Panc1 (cell line): ENCODE measurements around the gene DLGAP1. TPM values are rescaled to one million over a fixed set of nuclear protein-coding genes. Genes with fewer than 3 reads are reported as not detected.

Experiments
- ATAC-seq: fragments of 200-7000 bp; cut with Tn5 transposase; 2 replicates; pipeline ENCODE4 v1.9.1; 2020; ENCODE audit warnings: mild to moderate bottlenecking, moderate library complexity
- BruUV-seq: library from RNA; stranded (reverse); fragments of 400-500 nt; replicated peaks from 2 replicates; lab custom pipeline; 2021; lab: Mats Ljungman, UMichigan
- CTCF ChIA-PET: fragments of 300-600 bp; sonication (Branson Sonifier 250); formaldehyde crosslinking; loops from one replicate; lab custom pipeline; 2022; ENCODE audit warnings: antibody characterized with exemption; lab: Charles Lee
- POLR2A ChIA-PET: fragments of 300-600 bp; sonication (Branson Sonifier 250); formaldehyde crosslinking; loops from one replicate; lab custom pipeline; 2022; ENCODE audit warnings: antibody characterized with exemption; lab: Charles Lee
- DNase-seq: peaks from one replicate; pipeline ENCODE4 v3.0.0-alpha.2; 2010; ENCODE audit warnings: low read depth, low spot score
- H3K27ac ChIP-seq: 2 replicates; pipeline ENCODE4 v1.5.1; 2011; ENCODE audit warnings: mild to moderate bottlenecking, low read length, inconsistent platforms
- H3K27me3 ChIP-seq: fragments of 200-500 bp; sonication (Bioruptor generic); 2 replicates; pipeline ENCODE4 v1.6.0; 2014; ENCODE audit warnings: low read length, inconsistent platforms; ENCODE audit not compliant: control insufficient read depth, insufficient read depth
- H3K36me3 ChIP-seq: fragments of 200-500 bp; sonication (Bioruptor generic); 2 replicates; pipeline ENCODE4 v1.5.1; 2014; ENCODE audit warnings: inconsistent platforms, mild to moderate bottlenecking, low read length, moderate library complexity; ENCODE audit not compliant: control insufficient read depth, insufficient read depth
- H3K4me1 ChIP-seq: 2 replicates; pipeline ENCODE4 v1.5.1; 2011; ENCODE audit warnings: inconsistent platforms, mild to moderate bottlenecking, low read length, moderate library complexity; ENCODE audit not compliant: control insufficient read depth, insufficient read depth
- H3K4me3 ChIP-seq, 2 experiments: 2 replicates each; pipeline ENCODE4 v1.5.1; 2011 to 2012; ENCODE audit warnings: low read depth in 2 of 2, low read length in 2 of 2, mild to moderate bottlenecking in 2 of 2, inconsistent platforms in 1 of 2, moderate library complexity in 1 of 2
- H3K9me3 ChIP-seq: fragments of 200-500 bp; sonication (Bioruptor generic); 2 replicates; pipeline ENCODE4 v1.5.1; 2014; ENCODE audit warnings: low read depth, mild to moderate bottlenecking, inconsistent platforms, low read length, moderate library complexity; ENCODE audit not compliant: control insufficient read depth, insufficient read depth
- CTCF ChIP-seq: fragments of 450-650 bp; IDR thresholded peaks from 2 replicates; pipeline ENCODE4 v1.5.1; 2017; ENCODE audit warnings: mild to moderate bottlenecking
- POLR2AphosphoS5 ChIP-seq: IDR thresholded peaks from 2 replicates; pipeline ENCODE4 v1.6.1; 2012; ENCODE audit warnings: mild to moderate bottlenecking, low read depth, low read length, moderate library complexity
- SIN3A ChIP-seq: IDR thresholded peaks from 2 replicates; pipeline ENCODE4 v1.6.1; 2012; ENCODE audit warnings: low read depth, mild to moderate bottlenecking, low read length, moderate library complexity, borderline replicate concordance; ENCODE audit not compliant: insufficient read depth
- TCF7L2 ChIP-seq: IDR thresholded peaks from 2 replicates; pipeline ENCODE4 v1.6.1; 2011; ENCODE audit warnings: mild to moderate bottlenecking, low read depth, low read length, inconsistent platforms
- in situ Hi-C: cut with HindIII; loops from 2 replicates; pipeline ENCODE4 v1.10.0; 2016; ENCODE audit warnings: low sequenced_read_pairs, low pct_unique_long_range_greater_than_20kb
- intact Hi-C: fragments of 100-400 bp; cut with micrococcal nuclease; formaldehyde crosslinking; loops from one replicate; pipeline ENCODE4 v1.10.0; 2022; ENCODE audit not compliant: unreplicated experiment
- total RNA-seq: library from RNA; stranded (reverse); gene quantifications from one replicate; pipeline ENCODE4 v1.2.1, GENCODE V29; 2021; ENCODE audit not compliant: unreplicated experiment
- TF ChIP-seq, protein P1 (sequence below), 2 experiments: IDR thresholded peaks; 2 replicates each; pipeline ENCODE4 v1.6.1; 2011 to 2012; ENCODE audit warnings: low read depth in 2 of 2, control low read depth in 1 of 2, low read length in 1 of 2, mild to moderate bottlenecking in 1 of 2, moderate library complexity in 1 of 2; ENCODE audit not compliant: insufficient read depth in 1 of 2

The DLGAP1 gene
- total RNA-seq, 1 experiment from 2014 or later = 1.8 TPM

GRCh38 chr18:3993941-3994687 lies 461.0 kb downstream of the DLGAP1 start:
- CTCF ChIA-PET = interaction anchor here (0.5 kb wide), 1 partner anchor 9 kb away, joined by 4 read pairs; no protein-coding TSS in a partner anchor
- Histone ChIP-seq H3K9me3 (no peaks in the 10 kb centered on the region), H3K36me3 (no peaks in the 10 kb centered on the region), H3K27ac (peak overlapping the region; percentile 9; the same call in 1 of the 2 replicates), H3K4me1 (peaks cover 7% of the 10 kb centered on the region; the same call in 1 of the 2 replicates), H3K27me3 (no peaks in the 10 kb centered on the region), H3K4me3 (no peak overlapping the region)
- TF ChIP-seq POLR2AphosphoS5 = no peak
- TF ChIP-seq SIN3A = no peak
- TF ChIP-seq, protein P1, sequence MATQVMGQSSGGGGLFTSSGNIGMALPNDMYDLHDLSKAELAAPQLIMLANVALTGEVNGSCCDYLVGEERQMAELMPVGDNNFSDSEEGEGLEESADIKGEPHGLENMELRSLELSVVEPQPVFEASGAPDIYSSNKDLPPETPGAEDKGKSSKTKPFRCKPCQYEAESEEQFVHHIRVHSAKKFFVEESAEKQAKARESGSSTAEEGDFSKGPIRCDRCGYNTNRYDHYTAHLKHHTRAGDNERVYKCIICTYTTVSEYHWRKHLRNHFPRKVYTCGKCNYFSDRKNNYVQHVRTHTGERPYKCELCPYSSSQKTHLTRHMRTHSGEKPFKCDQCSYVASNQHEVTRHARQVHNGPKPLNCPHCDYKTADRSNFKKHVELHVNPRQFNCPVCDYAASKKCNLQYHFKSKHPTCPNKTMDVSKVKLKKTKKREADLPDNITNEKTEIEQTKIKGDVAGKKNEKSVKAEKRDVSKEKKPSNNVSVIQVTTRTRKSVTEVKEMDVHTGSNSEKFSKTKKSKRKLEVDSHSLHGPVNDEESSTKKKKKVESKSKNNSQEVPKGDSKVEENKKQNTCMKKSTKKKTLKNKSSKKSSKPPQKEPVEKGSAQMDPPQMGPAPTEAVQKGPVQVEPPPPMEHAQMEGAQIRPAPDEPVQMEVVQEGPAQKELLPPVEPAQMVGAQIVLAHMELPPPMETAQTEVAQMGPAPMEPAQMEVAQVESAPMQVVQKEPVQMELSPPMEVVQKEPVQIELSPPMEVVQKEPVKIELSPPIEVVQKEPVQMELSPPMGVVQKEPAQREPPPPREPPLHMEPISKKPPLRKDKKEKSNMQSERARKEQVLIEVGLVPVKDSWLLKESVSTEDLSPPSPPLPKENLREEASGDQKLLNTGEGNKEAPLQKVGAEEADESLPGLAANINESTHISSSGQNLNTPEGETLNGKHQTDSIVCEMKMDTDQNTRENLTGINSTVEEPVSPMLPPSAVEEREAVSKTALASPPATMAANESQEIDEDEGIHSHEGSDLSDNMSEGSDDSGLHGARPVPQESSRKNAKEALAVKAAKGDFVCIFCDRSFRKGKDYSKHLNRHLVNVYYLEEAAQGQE (IDR thresholded peaks at IDR 0.05; ENCODE audit: insufficient read depth in 1 of 2, low read depth in 2 of 2, low read length in 1 of 2) = no peak
- POLR2A ChIA-PET = no interaction called here
- DNase-seq (no peak), ATAC-seq (no peak)
- in situ Hi-C loops = no loop called here
- no TSS peak for BruUV-seq
- intact Hi-C loops = no loop called here

- ATAC-seq (no peak), DNase-seq (no peak)
- no TSS peak for BruUV-seq
- TF ChIP-seq SIN3A (no peak), TCF7L2 (no peak), CTCF (no peak), POLR2AphosphoS5 (no peak)
- TF ChIP-seq, protein P1 (IDR thresholded peaks at IDR 0.05; ENCODE audit: insufficient read depth in 1 of 2, low read depth in 2 of 2, low read length in 1 of 2) = no peak
- Histone ChIP-seq H3K27me3 (no peaks in the 10 kb centered on the region), H3K9me3 (no peaks in the 10 kb centered on the region), H3K4me3 (no peak overlapping the region), H3K36me3 (no peaks in the 10 kb centered on the region), H3K27ac (no peak overlapping the region), H3K4me1 (no peaks in the 10 kb centered on the region)
- intact Hi-C loops = no loop called here
- POLR2A ChIA-PET = no interaction called here
- in situ Hi-C loops = no loop called here
- CTCF ChIA-PET = interaction anchor here (0.7 kb wide), 1 partner anchor 9 kb away, joined by 4 read pairs; no protein-coding TSS in a partner anchor
These were observed 469.4 kb downstream of the DLGAP1 start for GRCh38 chr18:3985664-3986063.
